WTC11 (cell line): Measurements from ENCODE around the gene BTN2A1. TPM values are rescaled to one million over a fixed set of nuclear protein-coding genes. Genes with fewer than 3 reads are reported as not detected.
"Not testable (repeated sequence)": the region's sequence is repeated elsewhere in the genome, so short reads cannot be mapped to it uniquely, and the experiment has no call there.

Experiments
- ATAC-seq: fragments of 200-7000 bp; cut with Tn5 transposase; 2 replicates; pipeline ENCODE4 v1.10.0; 2021; ENCODE audit warnings: mild to moderate bottlenecking, moderate library complexity
- CTCF ChIA-PET: fragments of 300-600 bp; sonication (Branson Sonifier 250); formaldehyde crosslinking; loops from one replicate; lab custom pipeline; 2021; ENCODE audit warnings: antibody characterized with exemption; lab: Charles Lee
- POLR2A ChIA-PET: fragments of 350-600 bp; sonication (Branson Sonifier 250); formaldehyde crosslinking; loops from one replicate; lab custom pipeline; 2021; ENCODE audit warnings: antibody characterized with exemption; lab: Charles Lee
- DNase-seq: peaks from one replicate; pipeline ENCODE4 v3.0.0; 2021; ENCODE audit warnings: low spot score
- H3K27ac Mint-ChIP-seq: 2 replicates; pipeline ENCODE4 v1.8.0; 2021; ENCODE audit warnings: mixed read lengths
- H3K27me3 Mint-ChIP-seq: 2 replicates; pipeline ENCODE4 v1.8.0; 2021; ENCODE audit warnings: low read depth, mild to moderate bottlenecking, moderate library complexity, mixed read lengths
- H3K36me3 Mint-ChIP-seq: 2 replicates; pipeline ENCODE4 v1.8.0; 2021; ENCODE audit warnings: mixed read lengths
- H3K4me1 Mint-ChIP-seq: 2 replicates; pipeline ENCODE4 v1.8.0; 2022; ENCODE audit warnings: mixed read lengths
- H3K4me3 Mint-ChIP-seq: 2 replicates; pipeline ENCODE4 v1.8.0; 2021; ENCODE audit warnings: mild to moderate bottlenecking, moderate library complexity, mixed read lengths
- H3K9me3 Mint-ChIP-seq: 2 replicates; pipeline ENCODE4 v1.8.0; 2021; ENCODE audit warnings: mixed read lengths
- ATF2 ChIP-seq: sonication (generic); formaldehyde crosslinking; IDR thresholded peaks from 2 replicates; pipeline ENCODE4 v1.8.1; 2022; ENCODE audit warnings: low read depth, missing genetic modification reagents, borderline replicate concordance
- CTCF ChIP-seq: fragments of 200-600 bp; IDR thresholded peaks from 2 replicates; pipeline ENCODE4 v1.8.0; 2022; ENCODE audit warnings: antibody characterized with exemption
- ERG ChIP-seq: fragments of 250-450 bp; sonication (Bioruptor Pico); IDR thresholded peaks from 2 replicates; pipeline ENCODE4 v1.8.0; 2021; ENCODE audit warnings: mild to moderate bottlenecking
- GRHL2 ChIP-seq: fragments of 250-450 bp; sonication (Bioruptor Pico); IDR thresholded peaks from 2 replicates; pipeline ENCODE4 v1.8.0; 2022; ENCODE audit warnings: mild to moderate bottlenecking, moderate library complexity; ENCODE audit not compliant: insufficient replicate concordance, severe bottlenecking
- HMGXB4 ChIP-seq: sonication (generic); formaldehyde crosslinking; IDR thresholded peaks from 2 replicates; pipeline ENCODE4 v1.8.1; 2023; ENCODE audit warnings: mild to moderate bottlenecking, moderate library complexity, missing genetic modification reagents
- NR2C2 ChIP-seq: sonication (generic); formaldehyde crosslinking; IDR thresholded peaks from 2 replicates; pipeline ENCODE4 v1.8.0; 2022; ENCODE audit warnings: mild to moderate bottlenecking, missing genetic modification reagents
- USF1 ChIP-seq: sonication (generic); formaldehyde crosslinking; IDR thresholded peaks from 2 replicates; pipeline ENCODE4 v1.8.0; 2022; ENCODE audit warnings: mild to moderate bottlenecking, missing genetic modification reagents
- ZMAT4 ChIP-seq: fragments of 250-450 bp; sonication (Bioruptor Pico); IDR thresholded peaks from 2 replicates; pipeline ENCODE4 v1.9.0; 2021; ENCODE audit warnings: mild to moderate bottlenecking
- ZNF138 ChIP-seq: sonication (generic); formaldehyde crosslinking; conservative IDR thresholded peaks from 2 replicates; pipeline ENCODE4 v1.8.1; 2022; ENCODE audit warnings: mild to moderate bottlenecking, moderate library complexity, missing genetic modification reagents
- ZNF263 ChIP-seq: sonication (generic); formaldehyde crosslinking; IDR thresholded peaks from 2 replicates; pipeline ENCODE4 v1.8.1; 2022; ENCODE audit warnings: low read depth, mild to moderate bottlenecking, moderate library complexity, missing genetic modification reagents
- ZNF416 ChIP-seq: fragments of 250-450 bp; sonication (Bioruptor Pico); IDR thresholded peaks from 2 replicates; pipeline ENCODE4 v1.9.0; 2021; ENCODE audit warnings: mild to moderate bottlenecking, inconsistent platforms
- ZNF423 ChIP-seq: fragments of 250-450 bp; sonication (Bioruptor Pico); IDR thresholded peaks from 2 replicates; pipeline ENCODE4 v2.1.2; 2022; ENCODE audit warnings: mild to moderate bottlenecking, moderate library complexity
- total RNA-seq: library from RNA; stranded (reverse); gene quantifications from 3 replicates; pipeline ENCODE4 v1.2.3, GENCODE V29; 2021

BTN2A1 gene
- total RNA-seq, 1 experiment from 2014 or later = 9.9 TPM

- no peak for ATAC-seq
- ChIA-PET POLR2A (no interaction called here), CTCF (no interaction called here)
- no peak for TF ChIP-seq ERG (CRISPR knock-in tag)
- no peak for TF ChIP-seq NR2C2 (CRISPR knock-in tag)
- no peak for TF ChIP-seq ZMAT4 (CRISPR knock-in tag)
- TF ChIP-seq USF1 (CRISPR knock-in tag) = no peak
- Mint-ChIP-seq H3K27me3 (peaks cover 28% of the 10 kb centered on the region), H3K4me1 (no peaks in the 10 kb centered on the region), H3K27ac (no peak overlapping the region), H3K4me3 (no peak overlapping the region), H3K9me3 (no peaks in the 10 kb centered on the region), H3K36me3 (no peaks in the 10 kb centered on the region)
- DNase-seq = no peak
Measured at GRCh38 chr6:26507658-26508057, 49.9 kb downstream of the BTN2A1 start.

- H3K4me1 Mint-ChIP-seq, H3K4me3 Mint-ChIP-seq, H3K27ac Mint-ChIP-seq, H3K27me3 Mint-ChIP-seq, H3K9me3 Mint-ChIP-seq, H3K36me3 Mint-ChIP-seq, CTCF ChIA-PET, ATAC-seq, DNase-seq: not testable (repeated sequence)
- POLR2A ChIA-PET = interaction anchor here (0.6 kb wide), 1 partner anchor 21 kb away, joined by 5 read pairs; no protein-coding TSS in a partner anchor
Measured at GRCh38 chr6:26511033-26511432, 53.3 kb downstream of the BTN2A1 start.

GRCh38 chr6:26514984-26515383, 57.2 kb downstream of the BTN2A1 start:
- no peak for ATAC-seq
- H3K27me3 Mint-ChIP-seq = no peaks in the 10 kb centered on the region; the same call in 1 of the 2 replicates
- POLR2A ChIA-PET = no interaction called here
- no peak for DNase-seq
- peaks cover 3% of the 10 kb centered on the region for H3K4me1 Mint-ChIP-seq
- H3K9me3 Mint-ChIP-seq = no peaks in the 10 kb centered on the region
- H3K36me3 Mint-ChIP-seq = no peaks in the 10 kb centered on the region
- no peak overlapping the region for H3K27ac Mint-ChIP-seq
- CTCF ChIA-PET = no interaction called here
- no peak for TF ChIP-seq ZNF138 (CRISPR knock-in tag)
- TF ChIP-seq CTCF = no peak
- no peak overlapping the region for H3K4me3 Mint-ChIP-seq

- POLR2A ChIA-PET = interaction anchor here (0.6 to 0.7 kb wide), 3 partner anchors 59 to 431 kb away, joined by 3 to 5 read pairs (median 4); partner anchors contain the start of gene BTN2A1
- H3K36me3 Mint-ChIP-seq = no peaks in the 10 kb centered on the region
Measured at GRCh38 chr6:26516481-26517427, 59.0 kb downstream of the BTN2A1 start.

More at GRCh38 chr6:26516481-26517427, 59.0 kb downstream of the BTN2A1 start:
- Mint-ChIP-seq H3K9me3 (no peaks in the 10 kb centered on the region), H3K27me3 (no peaks in the 10 kb centered on the region; the same call in 1 of the 2 replicates), H3K27ac (no peak overlapping the region), H3K4me3 (no peak overlapping the region), H3K4me1 (peaks cover 9% of the 10 kb centered on the region)
- CTCF ChIA-PET = no interaction called here
- ATAC-seq = no peak
- TF ChIP-seq ZNF263 (no peak), ZNF423 (CRISPR knock-in tag) (no peak), NR2C2 (CRISPR knock-in tag) (no peak), GRHL2 (CRISPR knock-in tag) (no peak), ZNF416 (no peak), ATF2 (CRISPR knock-in tag) (no peak), HMGXB4 (CRISPR knock-in tag) (no peak)
- DNase-seq = no peak
